Loucy (cell line): ENCODE measurements around the gene TEX26.

ENCODE experiments used
- CTCF ChIP-seq: fragments of 200-600 bp; sonication (generic); conservative IDR thresholded peaks from 2 replicates; pipeline ENCODE4 v1.5.1; 2014; ENCODE audit warnings: mild to moderate bottlenecking, antibody characterized with exemption, low read length
- EZH2phosphoT487 ChIP-seq: fragments of 200-600 bp; IDR thresholded peaks from 2 replicates; pipeline ENCODE4 v1.6.1; 2018; ENCODE audit warnings: antibody characterized with exemption, mild to moderate bottlenecking, moderate library complexity, borderline replicate concordance

- TF ChIP-seq CTCF (no peak), EZH2phosphoT487 (no peak)
Observed at GRCh38 chr13:30957258-30957943, 24.9 kb downstream of the TEX26 start.
